Effector memory CD8-positive, alpha-beta T cell (primary cell): Measurements from ENCODE around the gene HSPG2.

ENCODE experiments used
- ATAC-seq: fragments of 150-1000 bp; cut with Tn5 transposase; replicated peaks from 2 replicates; pipeline ENCODE4 v1.10.0; 2021; ENCODE audit warnings: mild to moderate bottlenecking, moderate library complexity
- DNase-seq, 3 experiments: peaks; one replicate each; pipeline ENCODE4 v3.0.0; 2021
- H3K27ac Mint-ChIP-seq, 2 donors: one replicate each; pipeline ENCODE4 v1.8.0; 2022; ENCODE audit warnings: mild to moderate bottlenecking in 2 of 2, mixed read lengths in 2 of 2, moderate library complexity in 2 of 2
- H3K27me3 Mint-ChIP-seq, 2 donors: one replicate each; pipeline ENCODE4 v1.8.0; 2022; ENCODE audit warnings: mixed read lengths in 2 of 2
- H3K36me3 Mint-ChIP-seq: one replicate; pipeline ENCODE4 v1.8.0; 2022; ENCODE audit warnings: mild to moderate bottlenecking, moderate library complexity, mixed read lengths; ENCODE audit not compliant: insufficient read depth
- H3K4me1 Mint-ChIP-seq, 2 donors: one replicate each; pipeline ENCODE4 v1.8.0; 2022; ENCODE audit warnings: low read depth in 2 of 2, mixed read lengths in 2 of 2
- H3K4me3 Mint-ChIP-seq, 2 donors: one replicate each; pipeline ENCODE4 v1.8.0; 2022; ENCODE audit warnings: mild to moderate bottlenecking in 2 of 2, mixed read lengths in 2 of 2, moderate library complexity in 2 of 2
- H3K9me3 Mint-ChIP-seq, 2 donors: one replicate each; pipeline ENCODE4 v1.8.0; 2022; ENCODE audit warnings: mixed read lengths in 2 of 2

Gene HSPG2

DNA sequence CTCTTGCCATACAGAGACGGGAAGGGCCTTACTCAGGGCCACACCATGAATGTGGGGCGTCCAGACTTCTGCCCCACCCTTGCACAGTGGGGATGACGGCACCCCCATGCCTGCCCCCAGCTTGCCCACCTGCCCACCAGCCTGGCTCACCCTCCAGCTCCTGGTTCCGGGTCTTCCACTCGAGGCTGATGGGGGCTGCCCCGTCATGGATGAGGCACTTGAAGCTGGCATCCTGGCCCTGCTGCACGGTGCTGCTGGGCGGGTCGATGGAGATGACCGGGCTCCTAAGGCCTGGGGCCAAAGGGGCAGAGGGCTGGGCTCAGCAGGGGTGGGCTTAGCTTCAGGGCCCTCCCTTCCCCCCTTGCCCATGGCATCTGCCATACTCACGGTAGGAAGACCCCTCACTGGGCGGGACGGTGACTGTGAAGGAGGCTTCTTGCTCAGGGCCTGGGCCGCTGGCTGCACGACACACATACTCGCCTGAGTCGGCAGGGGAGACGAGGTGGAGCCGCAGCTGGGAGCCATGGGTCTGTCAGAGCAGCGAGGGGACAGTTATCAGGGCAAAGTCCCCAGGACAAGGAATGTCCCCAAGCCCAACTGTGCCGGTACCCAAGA lies 95.2 kb downstream of the HSPG2 start:
- Mint-ChIP-seq H3K4me3 (no peak overlapping the region), H3K36me3 (no peaks in the 10 kb centered on the region), H3K4me1 (no peaks in the 10 kb centered on the region), H3K27me3 (peaks cover 0 to 14% of the 10 kb centered on the region in 2 donors), H3K9me3 (no peaks in the 10 kb centered on the region), H3K27ac (no peak overlapping the region)
- ATAC-seq (no peak), DNase-seq (no peak)

GRCh38 chr1:21840981-21841380 lies 96.1 kb downstream of the HSPG2 start:
- Mint-ChIP-seq H3K4me3 (no peak overlapping the region), H3K9me3 (no peaks in the 10 kb centered on the region), H3K27me3 (peaks cover 0 to 14% of the 10 kb centered on the region in 2 donors), H3K4me1 (no peaks in the 10 kb centered on the region), H3K27ac (peak overlapping the region in 1 of 2 donors; percentile 25), H3K36me3 (no peaks in the 10 kb centered on the region)
- DNase-seq, result no peak
- ATAC-seq, result no peak

- Mint-ChIP-seq H3K4me1 (no peaks in the 10 kb centered on the region), H3K36me3 (no peaks in the 10 kb centered on the region), H3K27ac (no peak overlapping the region), H3K9me3 (no peaks in the 10 kb centered on the region), H3K4me3 (no peak overlapping the region), H3K27me3 (peaks cover 0 to 14% of the 10 kb centered on the region in 2 donors)
- no peak for DNase-seq
- ATAC-seq, result no peak
Observed at GRCh38 chr1:21839337-21840037, 97.6 kb downstream of the HSPG2 start.

DNA sequence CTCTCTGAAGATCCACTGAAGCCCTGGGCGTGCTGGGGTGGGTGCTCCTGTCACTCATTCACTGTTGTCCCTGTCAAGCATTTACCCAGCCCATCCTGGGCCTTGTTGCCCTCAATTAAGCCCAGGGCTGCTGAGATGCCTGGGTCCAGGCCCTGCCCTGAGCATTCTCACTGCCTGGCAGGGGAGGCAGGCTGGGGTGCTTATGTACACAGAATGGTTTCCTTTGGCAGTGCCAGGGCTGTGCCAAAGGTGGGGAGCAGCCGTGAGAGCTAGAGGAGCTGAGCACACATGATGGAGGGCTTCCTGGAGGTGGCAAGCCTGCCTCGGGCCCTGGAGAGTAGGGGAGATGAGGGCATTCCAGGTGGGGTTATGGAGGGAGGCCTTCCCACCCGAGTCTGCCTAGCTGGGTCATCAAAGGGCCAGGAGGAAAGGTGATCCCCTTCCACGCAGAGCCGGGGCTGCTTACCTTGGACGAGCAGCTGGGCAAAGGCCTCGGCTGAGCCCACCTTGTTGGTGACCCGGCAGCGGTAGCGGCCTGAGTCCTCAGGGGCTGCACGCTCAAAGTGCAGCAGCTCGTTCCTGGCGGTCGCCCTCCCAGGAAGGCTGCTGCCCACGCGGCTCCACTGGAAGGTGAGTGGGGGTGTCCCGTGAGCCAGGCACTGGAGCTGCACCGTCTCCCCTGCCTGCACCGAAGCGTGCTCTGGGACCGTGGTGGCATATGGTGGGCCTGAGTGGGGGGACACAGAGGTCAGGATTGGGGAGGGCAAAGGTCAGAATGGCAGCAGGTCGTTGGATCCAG lies 98.6 kb downstream of the HSPG2 start:
- H3K4me3 Mint-ChIP-seq, result no peak overlapping the region
- peaks cover 0 to 2% of the 10 kb centered on the region in 2 donors for H3K9me3 Mint-ChIP-seq
- no peak overlapping the region for H3K27ac Mint-ChIP-seq
- no peaks in the 10 kb centered on the region for H3K36me3 Mint-ChIP-seq
- no peak for ATAC-seq
- H3K4me1 Mint-ChIP-seq, result no peaks in the 10 kb centered on the region
- H3K27me3 Mint-ChIP-seq, result peaks cover 0 to 14% of the 10 kb centered on the region in 2 donors
- DNase-seq, result no peak

- DNase-seq, result no peak
- no peak overlapping the region for H3K4me3 Mint-ChIP-seq
- H3K36me3 Mint-ChIP-seq, result no peaks in the 10 kb centered on the region
- H3K9me3 Mint-ChIP-seq, result peaks cover 0 to 5% of the 10 kb centered on the region in 2 donors
- ATAC-seq, result no peak
- peaks cover 0 to 14% of the 10 kb centered on the region in 2 donors for H3K27me3 Mint-ChIP-seq
- H3K27ac Mint-ChIP-seq, result no peak overlapping the region
- H3K4me1 Mint-ChIP-seq, result no peaks in the 10 kb centered on the region
Observed at GRCh38 chr1:21837476-21837875, 99.6 kb downstream of the HSPG2 start.

- Mint-ChIP-seq H3K4me3 (no peak overlapping the region), H3K9me3 (peaks cover 0 to 5% of the 10 kb centered on the region in 2 donors), H3K4me1 (no peaks in the 10 kb centered on the region), H3K27me3 (peaks cover 0 to 14% of the 10 kb centered on the region in 2 donors), H3K27ac (no peak overlapping the region), H3K36me3 (no peaks in the 10 kb centered on the region)
- DNase-seq (no peak), ATAC-seq (no peak)
Observed at GRCh38 chr1:21836729-21837128, 100.4 kb downstream of the HSPG2 start.

DNA sequence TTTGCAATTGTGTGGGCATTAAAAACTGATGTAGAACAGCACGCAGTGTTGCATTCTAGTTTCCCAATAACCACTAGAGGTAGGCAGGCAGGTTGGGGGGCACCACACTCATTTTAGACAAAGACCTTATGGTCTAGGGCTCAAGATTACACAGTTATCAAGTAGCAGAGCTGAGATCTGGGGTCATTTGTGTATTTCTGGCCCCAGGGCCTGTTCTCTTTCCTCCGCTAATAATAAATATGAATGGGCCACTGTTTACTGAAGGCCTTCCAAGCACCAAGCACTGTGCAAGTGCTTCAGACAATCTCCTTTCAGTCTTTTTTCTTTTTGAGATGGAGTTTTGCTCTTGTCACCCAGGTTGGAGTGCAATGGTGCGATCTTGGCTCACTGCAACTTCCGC lies 101.1 kb downstream of the HSPG2 start:
- Mint-ChIP-seq H3K36me3 (no peaks in the 10 kb centered on the region), H3K27ac (no peak overlapping the region), H3K4me3 (no peak overlapping the region), H3K4me1 (no peaks in the 10 kb centered on the region), H3K9me3 (peaks cover 0 to 5% of the 10 kb centered on the region in 2 donors), H3K27me3 (peaks cover 0 to 14% of the 10 kb centered on the region in 2 donors)
- ATAC-seq (no peak), DNase-seq (no peak)

- no peaks in the 10 kb centered on the region for H3K36me3 Mint-ChIP-seq
- H3K9me3 Mint-ChIP-seq, result peaks cover 0 to 5% of the 10 kb centered on the region in 2 donors
- no peak overlapping the region for H3K4me3 Mint-ChIP-seq
- DNase-seq (no peak), ATAC-seq (no peak)
- peaks cover 0 to 14% of the 10 kb centered on the region in 2 donors for H3K27me3 Mint-ChIP-seq
- H3K4me1 Mint-ChIP-seq, result no peaks in the 10 kb centered on the region
- no peak overlapping the region for H3K27ac Mint-ChIP-seq
Observed at GRCh38 chr1:21834666-21835065, 102.4 kb downstream of the HSPG2 start.

DNA sequence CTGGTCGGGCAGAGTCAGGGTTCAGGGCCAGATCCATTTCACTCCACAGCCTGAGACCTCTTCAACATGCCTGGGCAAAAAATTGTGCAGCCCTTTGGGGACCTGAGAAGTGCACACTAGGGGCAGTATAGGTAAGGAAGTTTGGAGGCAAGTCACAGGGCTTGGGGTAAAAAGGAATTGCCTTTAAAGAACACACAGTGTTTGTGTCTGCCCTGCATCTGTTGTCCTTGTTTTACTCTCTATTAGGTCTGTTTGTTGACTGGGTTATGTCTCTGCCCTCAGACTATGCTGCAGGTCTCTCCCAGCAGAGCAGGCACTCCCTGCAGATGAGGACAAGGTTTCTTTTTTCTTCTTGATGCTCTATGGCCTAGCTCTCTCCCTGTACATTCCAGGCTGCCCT lies 103.0 kb downstream of the HSPG2 start:
- H3K9me3 Mint-ChIP-seq, result peaks cover 0 to 5% of the 10 kb centered on the region in 2 donors
- H3K36me3 Mint-ChIP-seq, result no peaks in the 10 kb centered on the region
- DNase-seq (no peak), ATAC-seq (no peak)
- no peak overlapping the region for H3K4me3 Mint-ChIP-seq
- no peak overlapping the region for H3K27ac Mint-ChIP-seq
- peaks cover 0 to 11% of the 10 kb centered on the region in 2 donors for H3K27me3 Mint-ChIP-seq
- H3K4me1 Mint-ChIP-seq, result no peaks in the 10 kb centered on the region

DNA sequence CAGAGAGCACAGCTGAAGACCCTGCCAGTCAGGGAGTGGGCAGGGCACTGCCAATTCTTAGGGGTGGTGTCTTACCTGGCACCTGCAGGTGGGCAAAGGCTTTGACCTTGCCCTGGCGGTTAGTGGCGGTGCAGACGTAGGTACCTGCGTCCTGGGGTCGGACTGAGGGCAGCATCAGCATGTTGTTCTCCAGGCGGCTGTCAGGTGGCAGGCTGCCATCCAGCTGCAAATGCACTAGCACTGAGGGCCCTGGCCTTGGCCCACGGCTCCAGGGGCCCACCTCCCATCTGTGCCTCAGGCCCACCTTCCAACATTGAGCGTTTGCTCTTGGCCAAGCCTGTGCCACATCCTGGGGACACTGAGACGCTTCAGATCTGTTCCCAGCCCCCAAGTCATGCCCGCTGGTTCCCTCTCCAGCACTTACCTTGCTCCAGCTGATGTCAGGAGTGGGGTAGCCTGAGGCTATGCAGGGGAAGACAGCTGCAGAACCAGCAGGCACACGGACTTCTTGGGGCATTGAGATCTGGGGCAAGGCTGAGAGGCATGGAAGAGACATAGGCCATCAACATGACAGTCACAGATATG lies 103.6 kb downstream of the HSPG2 start:
- DNase-seq (no peak), ATAC-seq (no peak)
- no peak overlapping the region for H3K4me3 Mint-ChIP-seq
- H3K9me3 Mint-ChIP-seq, result peaks cover 0 to 5% of the 10 kb centered on the region in 2 donors
- H3K4me1 Mint-ChIP-seq, result no peaks in the 10 kb centered on the region
- no peaks in the 10 kb centered on the region for H3K36me3 Mint-ChIP-seq
- H3K27ac Mint-ChIP-seq, result no peak overlapping the region
- peaks cover 0 to 8% of the 10 kb centered on the region in 2 donors for H3K27me3 Mint-ChIP-seq

GRCh38 chr1:21831454-21831970 lies 105.6 kb downstream of the HSPG2 start:
- Mint-ChIP-seq H3K27ac (no peak overlapping the region), H3K9me3 (peaks cover 0 to 5% of the 10 kb centered on the region in 2 donors)
- ATAC-seq, result no peak

GRCh38 chr1:21830792-21831453 lies 106.2 kb downstream of the HSPG2 start:
- peaks cover 0 to 16% of the 10 kb centered on the region in 2 donors for H3K27me3 Mint-ChIP-seq
- peaks cover 0 to 5% of the 10 kb centered on the region in 2 donors for H3K9me3 Mint-ChIP-seq
- no peak overlapping the region for H3K27ac Mint-ChIP-seq
- H3K36me3 Mint-ChIP-seq, result no peaks in the 10 kb centered on the region
- no peak for DNase-seq
- no peaks in the 10 kb centered on the region for H3K4me1 Mint-ChIP-seq
- no peak for ATAC-seq
- H3K4me3 Mint-ChIP-seq, result no peak overlapping the region

More at GRCh38 chr1:21831454-21831970, 105.6 kb downstream of the HSPG2 start:
- Mint-ChIP-seq H3K4me1 (no peaks in the 10 kb centered on the region), H3K36me3 (no peaks in the 10 kb centered on the region), H3K27me3 (peaks cover 0 to 16% of the 10 kb centered on the region in 2 donors), H3K4me3 (no peak overlapping the region)
- no peak for DNase-seq

DNA sequence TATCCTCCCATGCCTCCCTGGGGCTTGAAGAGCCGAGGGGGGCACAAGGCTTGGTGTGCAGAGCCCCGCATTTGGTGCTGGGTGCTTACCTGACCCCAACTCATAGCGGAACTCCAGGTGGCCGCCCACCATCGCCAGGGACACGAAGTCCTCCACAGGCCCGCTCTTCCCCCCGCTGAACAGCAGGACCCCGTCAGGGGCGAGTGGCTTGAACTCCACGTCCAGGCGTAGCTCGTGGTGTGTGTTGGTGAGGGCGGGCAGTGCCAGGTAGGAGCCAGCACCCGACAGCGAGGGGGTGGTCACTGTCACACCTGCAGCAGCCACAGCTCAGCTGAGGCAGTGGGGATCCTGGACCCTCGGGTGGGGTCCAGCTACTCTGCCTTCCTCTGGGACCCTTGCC lies 107.8 kb downstream of the HSPG2 start:
- H3K36me3 Mint-ChIP-seq, result no peaks in the 10 kb centered on the region
- ATAC-seq (no peak), DNase-seq (no peak)
- H3K9me3 Mint-ChIP-seq, result peaks cover 0 to 4% of the 10 kb centered on the region in 2 donors
- H3K27ac Mint-ChIP-seq, result no peak overlapping the region
- H3K27me3 Mint-ChIP-seq, result peaks cover 0 to 16% of the 10 kb centered on the region in 2 donors
- H3K4me1 Mint-ChIP-seq, result no peaks in the 10 kb centered on the region
- no peak overlapping the region for H3K4me3 Mint-ChIP-seq
